Measurements from ENCODE around the gene KDM3B.

The KDM3B gene

DNA sequence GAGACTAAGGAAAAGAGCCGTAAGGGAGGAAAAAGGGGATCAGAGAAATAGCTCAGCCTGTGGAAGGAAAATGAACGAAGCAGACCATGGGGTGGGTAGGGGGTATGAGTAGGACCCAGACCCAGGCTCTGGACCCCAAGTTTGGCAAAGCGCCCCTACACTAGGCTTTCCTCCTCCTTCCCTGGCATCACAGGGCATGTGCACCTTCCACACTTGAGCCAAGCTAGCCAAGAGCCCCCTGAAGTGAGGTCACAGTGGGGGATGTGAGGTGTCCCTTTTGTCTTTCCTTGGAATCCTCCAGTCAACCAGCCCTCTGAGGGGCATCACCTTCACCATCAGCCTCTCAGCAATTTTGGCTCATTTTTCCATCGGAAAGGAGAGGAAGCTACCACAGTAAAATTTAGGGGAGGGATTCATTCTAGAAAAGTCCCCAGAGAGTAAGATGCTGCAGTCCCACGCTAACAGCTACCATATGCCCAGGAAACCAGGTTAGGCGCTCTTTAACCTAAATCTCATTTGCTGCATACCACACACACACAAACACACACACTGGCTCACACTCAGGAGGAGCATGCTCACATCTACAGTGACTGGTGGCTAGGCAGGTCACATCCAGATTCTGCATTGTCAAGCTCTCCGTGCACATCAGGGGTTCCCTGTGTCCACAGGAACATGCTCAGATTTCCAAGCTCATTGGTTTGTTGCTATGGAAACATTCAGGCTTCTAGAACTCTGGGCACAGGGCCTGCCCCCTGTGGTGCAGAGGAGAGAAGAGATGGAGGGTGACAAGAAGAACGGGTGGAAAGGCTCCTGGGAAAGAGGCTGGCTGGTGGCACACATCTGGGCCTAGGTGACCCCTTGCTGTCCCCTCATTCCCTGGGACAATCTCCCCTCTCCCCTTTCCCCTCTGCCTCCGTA, 96.3 kb downstream of the KDM3B start:
- DNase-seq (ENCODE audit: low read depth in 2 of 2), result no peak

DNA sequence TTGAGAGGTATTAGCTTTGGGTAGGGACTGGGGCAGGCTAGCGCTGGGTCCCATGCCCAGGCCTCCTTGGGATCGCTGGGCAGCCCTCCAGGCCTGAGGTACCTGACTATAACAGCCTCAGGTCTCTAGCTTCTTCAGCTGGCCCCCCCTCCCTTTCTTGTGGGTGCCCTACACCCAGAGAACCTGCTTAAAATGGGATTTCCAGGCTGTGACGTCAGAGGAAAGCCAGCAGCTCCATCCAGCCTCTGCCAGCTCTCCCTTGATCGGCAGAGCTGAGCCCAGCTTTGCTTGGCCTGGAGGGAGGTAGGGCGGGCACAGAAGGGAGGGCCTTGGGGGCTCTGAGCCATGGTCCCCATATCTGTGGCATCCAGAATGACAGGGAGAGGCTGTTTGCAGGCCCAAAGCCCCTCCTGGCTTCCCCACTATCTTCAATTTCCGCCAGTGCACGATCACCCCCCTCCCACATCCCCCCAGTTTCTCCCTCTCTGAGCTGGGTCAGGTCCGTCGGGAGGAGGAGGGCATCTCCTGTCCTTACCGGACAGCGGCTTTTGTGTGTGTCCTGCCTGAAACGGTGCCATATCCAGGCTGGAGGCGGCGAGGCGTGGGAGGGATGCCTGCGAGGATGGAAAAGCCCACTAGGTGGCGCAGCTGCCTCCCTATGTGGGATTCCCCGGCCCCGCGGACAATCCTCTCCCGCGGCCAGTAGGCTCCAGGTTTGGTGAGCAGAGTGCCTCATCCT, 97.2 kb downstream of the KDM3B start:
- DNase-seq (ENCODE audit: low read depth in 2 of 2), result peak; percentile 71 to 86

DNA sequence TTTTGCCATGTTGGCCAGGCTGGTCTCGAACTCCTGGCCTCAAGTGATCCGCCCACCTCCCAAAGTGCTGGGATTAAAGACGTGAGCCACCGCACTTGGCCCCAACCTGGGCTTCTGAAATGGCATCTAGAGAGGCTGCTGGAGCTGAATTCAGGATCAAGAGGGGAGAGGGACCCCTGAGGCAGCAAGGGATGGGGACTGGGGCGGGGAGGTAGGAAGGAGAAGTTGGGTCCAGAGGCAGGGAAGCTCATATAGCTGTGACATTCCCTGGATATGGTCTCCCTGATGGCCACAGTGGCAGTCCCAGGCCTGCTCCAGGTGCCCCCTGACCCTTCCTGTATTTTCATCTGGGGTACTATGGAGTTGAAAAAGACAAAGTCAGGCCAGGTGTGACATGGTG, 98.5 kb downstream of the KDM3B start:
- no peak for DNase-seq (ENCODE audit: low read depth in 2 of 2)

DNA sequence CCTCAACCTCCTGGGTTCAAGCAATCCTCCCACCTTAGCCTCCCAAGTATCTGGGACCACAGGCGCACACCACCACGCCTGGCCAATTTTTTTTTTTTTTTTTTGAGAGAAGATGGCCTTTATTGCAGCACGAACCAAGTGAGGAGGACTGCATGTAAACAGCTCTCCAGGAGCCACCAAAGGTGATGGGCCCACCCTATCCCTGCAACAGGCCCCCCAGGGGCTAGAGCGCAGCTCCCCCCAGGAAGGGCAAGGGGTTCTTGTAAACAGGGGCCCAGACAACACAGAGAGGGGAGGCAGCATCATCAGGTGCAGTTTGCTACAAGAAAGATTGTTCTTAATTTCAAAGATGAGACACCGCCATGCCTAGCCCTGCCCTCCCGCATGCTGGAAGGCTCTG, 100.2 kb downstream of the KDM3B start:
- DNase-seq (ENCODE audit: low read depth in 2 of 2), result no peak

DNA sequence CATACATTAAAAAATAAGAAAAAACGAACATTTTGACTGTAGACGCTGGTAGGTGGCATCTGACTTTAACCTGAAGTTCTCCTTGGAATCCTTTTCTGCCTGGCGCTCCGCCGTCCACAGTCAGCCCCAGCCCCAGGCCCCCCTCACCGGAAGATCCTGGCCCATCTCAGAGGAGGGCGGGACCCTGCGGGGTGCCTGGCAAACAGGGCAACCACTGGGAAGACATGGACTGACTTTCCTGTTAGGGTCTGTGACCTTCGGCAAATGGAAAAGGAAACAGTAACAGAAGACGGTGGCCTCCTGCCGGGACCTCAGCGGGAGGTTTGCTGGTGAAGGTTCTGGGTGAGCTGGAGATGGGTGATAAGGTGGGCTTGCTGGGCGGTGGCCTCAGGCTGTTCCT, 101.1 kb downstream of the KDM3B start:
- no peak for DNase-seq (ENCODE audit: low read depth in 2 of 2)

DNA sequence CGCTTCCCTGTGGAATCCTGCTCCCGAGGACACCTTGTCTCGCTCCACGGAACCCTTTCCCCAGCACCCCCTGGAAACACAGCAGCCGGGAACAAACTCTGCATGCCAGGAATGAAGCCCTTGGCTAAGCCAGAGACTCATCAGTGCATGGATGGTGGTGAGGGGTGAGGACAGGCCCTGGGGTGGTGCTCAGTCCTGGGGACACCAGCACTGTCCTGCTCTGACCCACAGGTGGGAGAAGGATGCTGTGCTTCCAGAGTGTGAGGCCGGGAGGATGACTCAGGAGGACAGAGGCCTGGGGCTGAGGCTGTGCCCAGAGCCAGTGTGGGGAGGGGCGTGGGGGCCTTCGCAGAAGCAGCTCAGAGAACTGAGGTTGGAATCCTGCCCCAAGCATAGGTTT, 101.6 kb downstream of the KDM3B start:
- no peak for DNase-seq (ENCODE audit: low read depth in 2 of 2)

DNA sequence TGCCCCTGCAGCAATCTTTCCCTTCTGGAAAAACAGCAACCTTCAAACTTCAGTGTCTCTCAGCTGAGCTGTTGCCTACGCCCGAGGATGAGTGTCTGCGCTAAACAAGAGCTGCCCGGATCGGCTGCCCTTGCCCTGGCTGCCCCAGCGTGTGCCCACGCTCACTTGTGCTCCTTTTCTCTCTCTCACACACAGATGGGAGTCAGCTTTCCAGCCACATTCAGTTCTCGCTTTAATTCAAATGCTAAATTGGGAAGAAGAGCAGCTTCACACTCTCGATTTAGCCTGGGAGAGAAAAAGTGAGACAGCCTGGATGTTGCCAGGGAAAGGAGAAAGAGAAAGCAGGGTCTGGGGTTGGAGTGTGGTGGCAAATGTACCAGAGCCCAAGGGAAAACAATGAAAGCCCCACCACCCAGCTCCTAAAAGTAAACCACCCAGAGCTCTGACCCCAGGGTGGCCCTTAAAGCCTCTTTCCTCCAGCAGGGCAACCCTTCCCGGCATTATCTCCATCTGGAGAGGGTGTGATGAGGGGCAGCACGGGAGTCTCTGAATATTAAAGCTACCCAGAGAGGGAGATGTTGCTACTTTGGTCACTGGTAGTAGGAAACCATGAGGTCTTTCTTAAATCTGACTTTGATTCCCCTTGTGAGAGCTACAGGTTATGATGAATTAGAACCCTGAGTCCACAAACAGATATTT, 102.9 kb downstream of the KDM3B start:
- DNase-seq (ENCODE audit: low read depth in 2 of 2), result no peak

DNA sequence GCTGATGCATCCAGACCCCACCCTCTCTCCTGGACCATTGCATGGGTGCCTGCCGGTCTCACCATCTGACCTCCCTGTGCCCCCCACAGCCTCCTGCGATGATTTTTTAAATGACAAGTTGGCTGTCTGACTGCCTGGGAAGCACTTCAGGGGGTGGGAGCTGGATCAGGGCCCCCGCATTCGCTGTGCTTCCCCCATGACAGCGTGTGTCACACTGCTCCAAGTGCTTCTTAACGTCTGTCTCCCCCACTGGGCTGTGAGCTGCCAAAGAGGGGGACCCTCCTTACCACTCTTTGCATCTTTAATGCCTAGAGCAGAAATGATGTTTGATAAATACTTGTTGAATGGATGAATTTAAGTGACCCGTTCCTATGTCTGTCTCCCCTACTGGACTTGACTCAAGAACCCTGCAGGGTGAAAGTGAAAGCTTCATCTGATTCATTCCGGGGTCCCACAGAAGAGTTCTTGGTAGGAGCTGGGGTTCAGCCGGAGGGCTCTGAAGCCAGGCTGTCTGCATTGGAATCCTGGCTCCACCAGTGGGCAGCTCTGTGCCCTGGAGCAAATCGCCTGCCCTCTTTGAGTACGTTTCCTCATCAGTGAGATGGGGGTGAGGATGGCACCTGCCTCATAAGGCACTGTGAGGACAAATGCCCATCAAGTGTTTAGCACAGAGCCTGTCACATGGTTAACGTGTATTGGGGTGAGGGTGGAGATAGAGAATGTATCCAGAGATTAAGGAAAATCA, 105.2 kb downstream of the KDM3B start:
- DNase-seq (ENCODE audit: low read depth in 2 of 2), result no peak

DNA sequence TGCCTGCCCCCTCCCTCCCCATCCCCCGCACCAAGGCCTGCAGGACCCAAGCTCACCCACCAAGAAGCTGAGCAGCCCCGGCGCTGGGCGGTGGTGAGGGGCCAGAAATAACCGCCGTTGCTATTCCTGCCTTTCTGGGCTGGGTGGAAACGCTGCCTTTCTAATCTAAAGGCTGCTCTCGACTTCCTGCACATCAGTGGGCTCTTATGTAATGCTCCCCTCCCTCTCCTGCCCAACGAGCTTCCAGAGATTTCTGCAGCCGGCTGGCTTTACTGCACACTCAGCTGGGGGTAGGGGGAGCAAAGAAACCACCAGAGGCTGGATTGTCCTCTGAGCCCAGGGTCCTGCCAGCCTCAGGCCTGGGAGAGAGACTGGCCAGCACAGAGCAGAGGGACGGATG, 105.9 kb downstream of the KDM3B start:
- no peak for DNase-seq (ENCODE audit: low read depth in 2 of 2)

DNA sequence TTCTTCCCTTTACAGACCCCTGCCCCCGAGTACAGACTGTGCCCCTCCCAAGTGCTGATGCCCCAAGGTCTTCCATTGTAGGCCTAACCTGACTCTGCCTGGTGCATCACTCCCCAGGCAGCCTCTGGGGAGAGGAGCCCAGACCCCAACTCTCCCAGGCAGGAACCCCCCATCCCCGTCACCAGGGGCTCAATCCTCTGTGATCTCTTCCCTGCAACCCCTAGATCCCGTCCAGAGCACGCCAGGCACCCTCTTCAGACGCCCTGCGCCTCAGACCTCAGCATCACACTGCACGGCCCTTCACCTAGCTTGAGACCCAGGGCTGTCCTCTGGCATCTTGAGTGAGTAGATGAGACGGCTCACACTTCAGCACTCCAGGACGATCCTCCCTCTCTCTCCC, 106.4 kb downstream of the KDM3B start:
- no peak for DNase-seq (ENCODE audit: low read depth in 2 of 2)

DNA sequence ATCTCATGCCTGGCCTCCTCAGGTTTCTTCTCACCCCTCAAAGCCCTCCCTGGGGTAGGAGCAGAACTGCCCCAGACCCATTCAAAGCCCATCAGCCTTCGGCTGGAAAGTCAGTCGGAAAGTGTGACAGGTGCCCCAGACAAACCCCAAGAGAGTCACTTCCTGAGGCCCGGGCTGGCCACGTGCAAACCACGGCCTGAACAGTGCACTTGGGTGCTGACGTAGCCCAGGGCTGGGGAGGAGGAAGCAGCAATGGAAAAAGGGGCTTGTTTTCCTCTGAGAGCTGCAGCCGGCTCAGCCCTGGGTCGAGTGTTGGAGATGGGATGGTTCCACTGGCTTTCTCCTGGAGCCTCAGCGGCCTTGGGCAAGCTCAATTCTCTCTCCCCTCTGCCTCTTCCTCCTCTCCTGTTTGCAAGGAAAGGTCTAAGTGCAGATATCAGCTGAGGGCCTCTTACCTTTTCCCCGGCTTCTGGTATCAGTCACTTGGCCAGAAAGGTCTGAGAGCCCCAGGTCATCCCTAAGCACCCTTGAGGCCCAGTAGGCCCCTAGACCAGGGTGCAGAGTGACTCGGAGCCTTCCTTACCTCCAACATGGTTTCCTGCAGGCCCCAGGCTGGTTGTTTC, 106.9 kb downstream of the KDM3B start:
- DNase-seq (ENCODE audit: low read depth in 2 of 2), result peak; percentile 63 to 81

DNA sequence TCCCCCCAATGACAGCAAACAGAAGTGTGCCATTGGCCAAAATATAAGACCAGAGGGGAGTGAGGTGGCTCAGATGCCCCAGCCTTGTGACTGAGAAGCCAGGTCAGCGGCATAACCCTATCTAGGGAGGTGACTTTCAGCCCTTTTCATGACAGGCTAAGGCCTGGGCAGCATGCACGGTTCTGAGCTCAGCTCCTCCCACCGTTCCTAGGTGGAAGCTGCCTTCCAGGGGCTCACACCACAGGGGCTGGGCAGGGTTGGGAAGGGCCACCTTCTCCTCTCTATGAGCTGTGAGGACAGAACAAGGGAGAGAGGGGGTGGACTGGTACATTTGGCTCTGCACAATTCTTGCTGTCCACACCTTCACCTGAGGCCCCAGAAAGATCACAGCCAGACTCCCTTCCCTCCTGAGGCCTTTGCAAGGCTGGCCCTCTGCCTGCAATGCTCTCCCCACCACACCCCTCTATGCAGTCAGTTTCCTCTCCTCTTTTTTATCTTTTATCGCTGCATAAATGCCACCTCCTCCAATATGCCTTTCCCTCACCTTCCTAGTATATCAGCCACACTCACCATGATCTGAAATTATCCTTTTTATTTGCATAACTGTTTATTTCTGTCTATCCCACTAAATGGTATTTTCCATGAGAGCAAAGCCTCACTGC, 107.7 kb downstream of the KDM3B start:
- no peak for DNase-seq (ENCODE audit: low read depth in 2 of 2)

DNA sequence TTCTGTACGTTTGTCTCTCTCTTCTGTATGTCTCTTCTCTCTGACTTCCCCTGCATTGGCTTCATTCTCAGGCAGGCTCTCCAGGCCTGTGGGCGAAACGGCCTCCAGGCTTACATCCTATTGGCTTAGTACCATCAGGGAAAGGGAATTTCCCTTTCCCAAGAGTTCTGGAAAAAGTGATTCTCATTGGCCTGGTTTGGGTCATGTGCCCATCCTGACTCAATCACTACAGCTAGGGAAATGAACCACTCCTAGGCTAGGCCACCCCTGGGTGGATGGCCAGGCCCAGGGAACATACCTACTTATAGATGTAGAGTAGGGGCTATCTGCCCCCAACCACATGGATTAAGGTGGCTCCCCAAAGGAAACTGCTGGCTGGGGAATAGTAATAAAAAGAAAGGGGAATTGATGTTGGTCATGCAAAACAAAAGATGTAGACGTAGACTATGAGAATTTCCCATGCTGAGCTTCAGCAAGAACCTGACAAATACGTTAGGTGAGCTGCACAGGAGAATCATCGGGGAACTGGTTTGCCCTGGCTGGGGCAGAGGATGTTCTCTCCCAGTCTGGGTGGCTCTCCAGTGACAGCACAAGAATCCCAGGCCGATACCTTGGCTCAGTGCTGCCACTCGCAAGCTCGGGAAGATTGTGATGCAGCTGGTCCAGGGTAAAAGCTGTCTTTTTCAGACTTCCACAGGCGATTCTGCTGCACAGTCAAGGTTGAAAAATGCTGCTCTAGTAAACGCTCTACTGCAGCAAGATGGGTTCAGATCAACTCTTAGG, 109.0 kb downstream of the KDM3B start:
- DNase-seq (ENCODE audit: low read depth in 2 of 2), result no peak

DNA sequence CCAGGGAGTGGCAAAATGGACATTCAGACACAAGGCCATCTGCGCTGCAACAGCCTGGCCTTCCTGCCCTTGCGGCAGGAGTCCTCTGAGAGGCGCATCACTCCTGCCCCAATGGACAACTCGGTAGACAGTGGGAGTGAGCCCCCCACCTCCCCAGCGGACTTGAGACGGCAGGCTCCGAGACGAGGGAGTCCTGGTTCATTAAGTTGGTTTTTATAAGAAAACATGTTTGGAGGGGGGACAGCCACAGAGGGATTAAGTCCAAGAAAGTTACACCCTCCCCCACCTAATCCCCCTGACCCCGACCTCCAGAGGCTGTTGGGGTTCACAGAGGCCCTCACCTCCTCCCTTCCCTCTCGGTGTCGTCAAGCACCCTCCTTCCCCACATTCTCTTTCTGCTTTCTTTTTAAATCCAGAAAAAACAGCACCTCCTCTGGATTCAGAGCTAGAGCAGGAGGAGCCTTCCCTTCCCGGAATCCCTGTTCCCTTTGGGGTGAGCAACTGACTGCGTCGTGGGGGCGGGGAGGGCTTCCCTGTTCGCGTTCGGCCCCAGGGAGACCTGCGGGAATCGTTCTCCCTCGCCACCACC, 111.0 kb downstream of the KDM3B start:
- DNase-seq (ENCODE audit: low read depth in 2 of 2), result no peak

DNA sequence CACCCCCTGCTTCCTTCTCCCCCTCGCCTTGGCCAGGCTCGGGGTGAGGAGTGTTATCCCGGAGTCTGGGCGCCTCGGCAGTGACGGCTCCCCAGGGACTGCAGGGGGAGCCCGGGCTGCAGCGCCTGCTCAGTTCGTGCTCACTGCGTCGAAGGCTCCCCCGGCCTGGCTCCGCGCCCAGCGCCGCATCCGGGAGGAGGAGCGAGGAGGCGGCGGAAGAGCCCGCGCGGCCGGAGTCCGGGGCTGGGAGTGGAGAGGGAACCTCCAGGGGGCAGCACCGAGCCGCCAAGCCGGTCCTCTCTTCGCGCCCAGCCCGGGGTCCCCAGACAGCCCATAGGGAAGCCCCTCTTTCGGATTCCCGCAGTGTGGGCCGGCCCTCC, 111.5 kb downstream of the KDM3B start:
- DNase-seq (ENCODE audit: low read depth in 2 of 2), result peak; percentile 85 to 90

DNA sequence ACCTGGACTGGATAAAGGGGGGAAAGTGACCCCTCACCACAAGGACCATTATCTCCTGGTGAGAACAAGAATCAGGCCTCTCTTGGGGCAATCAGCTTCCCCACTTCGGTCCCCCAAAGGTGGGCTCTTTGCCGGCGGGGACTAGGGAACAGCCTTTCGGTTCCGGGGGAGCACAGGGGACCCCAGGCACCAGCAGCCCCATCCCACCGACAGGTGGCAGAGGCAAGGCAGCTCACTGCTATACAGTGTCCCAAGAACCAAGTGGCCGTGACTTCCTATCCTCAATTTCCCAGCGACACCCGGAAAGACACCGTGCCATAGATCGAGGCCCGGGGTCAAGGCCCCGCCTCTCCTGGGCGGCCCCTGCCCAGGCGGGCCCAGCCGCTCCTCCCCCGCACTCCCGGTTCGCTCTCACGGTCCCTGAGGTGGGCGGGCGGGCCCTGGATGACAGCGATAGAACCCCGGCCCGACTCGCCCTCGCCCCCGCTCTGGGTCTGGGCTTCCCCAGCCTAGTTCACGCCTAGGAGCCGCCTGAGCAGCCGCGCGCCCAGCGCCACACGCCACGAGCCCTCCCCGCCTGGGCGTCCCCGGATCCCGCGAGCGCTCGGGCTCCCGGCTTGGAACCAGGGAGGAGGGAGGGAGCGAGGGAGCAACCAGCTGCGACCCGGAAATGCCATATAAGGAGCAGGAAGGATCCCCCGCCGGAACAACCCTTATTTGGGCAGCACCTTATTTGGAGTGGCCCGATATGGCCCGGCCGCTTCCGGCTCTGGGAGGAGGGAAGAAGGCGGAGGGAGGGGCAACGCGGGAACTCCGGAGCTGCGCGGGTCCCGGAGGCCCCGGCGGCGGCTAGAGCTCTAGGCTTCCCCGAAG, 112.1 kb downstream of the KDM3B start:
- peak; percentile 88 to 97 for DNase-seq (ENCODE audit: low read depth in 2 of 2)

DNA sequence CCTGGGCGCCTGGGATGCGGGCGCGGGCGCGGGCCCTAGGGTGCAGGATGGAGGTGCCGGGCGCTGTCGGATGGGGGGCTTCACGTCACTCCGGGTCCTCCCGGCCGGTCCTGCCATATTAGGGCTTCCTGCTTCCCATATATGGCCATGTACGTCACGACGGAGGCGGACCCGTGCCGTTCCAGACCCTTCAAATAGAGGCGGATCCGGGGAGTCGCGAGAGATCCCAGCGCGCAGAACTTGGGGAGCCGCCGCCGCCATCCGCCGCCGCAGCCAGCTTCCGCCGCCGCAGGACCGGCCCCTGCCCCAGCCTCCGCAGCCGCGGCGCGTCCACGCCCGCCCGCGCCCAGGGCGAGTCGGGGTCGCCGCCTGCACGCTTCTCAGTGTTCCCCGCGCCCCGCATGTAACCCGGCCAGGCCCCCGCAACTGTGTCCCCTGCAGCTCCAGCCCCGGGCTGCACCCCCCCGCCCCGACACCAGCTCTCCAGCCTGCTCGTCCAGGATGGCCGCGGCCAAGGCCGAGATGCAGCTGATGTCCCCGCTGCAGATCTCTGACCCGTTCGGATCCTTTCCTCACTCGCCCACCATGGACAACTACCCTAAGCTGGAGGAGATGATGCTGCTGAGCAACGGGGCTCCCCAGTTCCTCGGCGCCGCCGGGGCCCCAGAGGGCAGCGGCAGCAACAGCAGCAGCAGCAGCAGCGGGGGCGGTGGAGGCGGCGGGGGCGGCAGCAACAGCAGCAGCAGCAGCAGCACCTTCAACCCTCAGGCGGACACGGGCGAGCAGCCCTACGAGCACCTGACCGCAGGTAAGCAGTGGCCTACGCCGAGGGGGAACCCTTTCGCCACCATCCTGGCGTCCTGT, 113.0 kb downstream of the KDM3B start, which contains the start of gene EGR1:
TSS of gene EGR1 (plus strand) at position 219 of the 864 bp plus-strand sequence. CDS start at position 502, 283 bp downstream.
- peak; percentile 87 to 90 for DNase-seq (ENCODE audit: low read depth in 2 of 2)
